Right atrium auricular region (tissue), 2 donors: ENCODE data around the gene SMIM1. TPM values are rescaled to one million over a fixed set of nuclear protein-coding genes. Genes with fewer than 3 reads are reported as not detected.
"Not testable (repeated sequence)": the region's sequence is repeated elsewhere in the genome, so short reads cannot be mapped to it uniquely, and the experiment has no call there.

Experiments
- DNase-seq: peaks from one replicate; pipeline ENCODE4 v3.0.0-alpha.2; 2019; ENCODE audit warnings: low spot score
- H3K27ac ChIP-seq, 2 donors: fragments of 200-600 bp; sonication (generic); 1 replicate in 1 of 2; 2 replicates in 1 of 2; pipeline ENCODE4 v1.5.1; 2016 to 2019
- H3K27me3 ChIP-seq, 2 donors: fragments of 200-600 bp; sonication (generic); one replicate each; pipeline versions ENCODE4 v1.5.1 to v1.6.0; 2017 to 2019
- H3K36me3 ChIP-seq: fragments of 200-600 bp; sonication (generic); one replicate; pipeline ENCODE4 v1.5.1; 2016
- H3K4me1 ChIP-seq, 2 donors: fragments of 200-600 bp; sonication (generic); one replicate each; pipeline versions ENCODE4 v1.5.1 to v1.6.0; 2017 to 2019
- H3K4me3 ChIP-seq, 2 donors: fragments of 200-600 bp; sonication (generic); 1 replicate in 1 of 2; 2 replicates in 1 of 2; pipeline ENCODE4 v1.5.1; 2017 to 2019; ENCODE audit warnings: mild to moderate bottlenecking in 1 of 2, moderate library complexity in 1 of 2
- H3K9me3 ChIP-seq, 2 donors: fragments of 200-600 bp; sonication (generic); one replicate each; pipeline ENCODE4 v1.5.1; 2019
- total RNA-seq, 2 donors: library from RNA; depleted of rRNA; stranded (reverse); fragments of >200 nt; gene quantifications; one replicate each; pipeline ENCODE4 v1.1.0, GENCODE V29; 2016
- TF ChIP-seq, protein P1 (sequence below), 2 donors: fragments of 200-600 bp; sonication (generic); IDR thresholded peaks; one replicate each; pipeline ENCODE4 v1.5.1; 2019; ENCODE audit warnings: antibody characterized with exemption in 2 of 2

Gene SMIM1, protein sequence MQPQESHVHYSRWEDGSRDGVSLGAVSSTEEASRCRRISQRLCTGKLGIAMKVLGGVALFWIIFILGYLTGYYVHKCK
- 10 to 100 TPM; 40.4 to 54.6 TPM for total RNA-seq

DNA sequence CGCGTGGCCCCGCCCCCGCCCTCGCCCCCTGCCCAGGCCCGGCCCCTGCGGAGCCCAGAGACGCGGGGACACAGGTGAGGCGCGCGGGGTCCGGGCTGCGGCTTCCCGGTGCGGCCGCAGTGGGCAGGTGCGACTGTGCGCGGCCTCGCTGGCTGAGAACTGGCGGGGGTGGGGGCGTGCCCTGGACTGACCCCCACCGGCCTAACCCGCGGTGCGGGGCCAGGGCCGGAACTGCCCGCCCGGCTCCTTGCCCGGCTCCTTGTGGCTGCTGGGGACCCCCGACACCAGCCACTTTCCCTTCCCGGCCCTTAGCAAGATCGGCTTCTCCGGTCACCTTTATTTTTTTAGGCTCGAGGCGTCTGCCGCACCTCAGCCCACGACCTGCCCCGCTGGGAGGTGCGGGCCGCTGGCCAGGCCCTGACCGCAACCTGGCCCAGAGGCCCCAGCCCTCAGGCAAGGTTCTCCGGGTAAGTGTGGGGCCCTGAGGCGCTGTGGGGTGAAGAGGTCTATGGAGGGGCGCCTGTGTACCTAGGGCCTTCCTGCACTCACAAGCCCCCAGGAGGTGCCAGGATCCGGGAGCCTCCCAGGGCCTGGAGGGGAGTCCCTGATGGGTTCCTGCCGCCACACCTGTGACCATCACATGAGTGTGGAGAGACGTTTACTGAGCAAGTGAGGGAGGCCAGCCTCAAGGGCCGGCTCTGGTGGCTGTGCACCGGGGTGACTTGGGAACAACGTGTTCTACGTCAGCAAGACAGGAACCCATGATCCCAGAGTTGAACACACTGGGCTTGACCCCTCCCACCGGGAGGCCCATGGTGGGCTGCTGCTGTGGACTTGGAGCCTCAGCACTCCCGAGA is at the start of gene SMIM1:
Gene SMIM1, plus strand, starts transcription at position 35 of the 857 bp plus-strand sequence. CDS start 2,625 bp downstream, outside the sequence.
- DNase-seq = peak; percentile 65
- peaks cover 0 to 55% of the 10 kb centered on the region in 2 donors for H3K4me1 ChIP-seq

DNA sequence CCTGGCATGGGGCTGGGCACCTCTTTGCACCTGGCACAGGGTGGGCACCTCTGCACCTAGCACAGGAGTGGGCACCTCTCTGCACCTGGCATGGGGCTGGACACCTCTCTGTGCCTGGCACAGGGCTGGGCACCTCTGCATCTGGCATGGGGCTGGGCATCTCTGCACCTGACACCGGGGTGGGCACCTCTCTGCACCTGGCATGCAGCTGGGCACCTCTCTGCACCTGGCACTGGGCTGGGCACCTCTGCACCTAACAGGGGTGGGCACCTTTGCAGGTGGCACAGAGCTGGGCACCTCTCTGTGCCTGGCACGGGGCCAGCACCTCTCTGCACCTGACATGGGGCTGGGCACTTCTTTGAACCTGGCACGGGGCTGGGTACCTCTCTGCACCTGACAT is 49.7 kb upstream of the SMIM1 start:
- Histone ChIP-seq H3K4me3 (no peak overlapping the region), H3K9me3 (no peaks in the 10 kb centered on the region), H3K4me1 (peaks cover 0 to 9% of the 10 kb centered on the region in 2 donors), H3K27me3 (no peaks in the 10 kb centered on the region), H3K36me3 (no peaks in the 10 kb centered on the region), H3K27ac (no peak overlapping the region)
- TF ChIP-seq, protein P1, sequence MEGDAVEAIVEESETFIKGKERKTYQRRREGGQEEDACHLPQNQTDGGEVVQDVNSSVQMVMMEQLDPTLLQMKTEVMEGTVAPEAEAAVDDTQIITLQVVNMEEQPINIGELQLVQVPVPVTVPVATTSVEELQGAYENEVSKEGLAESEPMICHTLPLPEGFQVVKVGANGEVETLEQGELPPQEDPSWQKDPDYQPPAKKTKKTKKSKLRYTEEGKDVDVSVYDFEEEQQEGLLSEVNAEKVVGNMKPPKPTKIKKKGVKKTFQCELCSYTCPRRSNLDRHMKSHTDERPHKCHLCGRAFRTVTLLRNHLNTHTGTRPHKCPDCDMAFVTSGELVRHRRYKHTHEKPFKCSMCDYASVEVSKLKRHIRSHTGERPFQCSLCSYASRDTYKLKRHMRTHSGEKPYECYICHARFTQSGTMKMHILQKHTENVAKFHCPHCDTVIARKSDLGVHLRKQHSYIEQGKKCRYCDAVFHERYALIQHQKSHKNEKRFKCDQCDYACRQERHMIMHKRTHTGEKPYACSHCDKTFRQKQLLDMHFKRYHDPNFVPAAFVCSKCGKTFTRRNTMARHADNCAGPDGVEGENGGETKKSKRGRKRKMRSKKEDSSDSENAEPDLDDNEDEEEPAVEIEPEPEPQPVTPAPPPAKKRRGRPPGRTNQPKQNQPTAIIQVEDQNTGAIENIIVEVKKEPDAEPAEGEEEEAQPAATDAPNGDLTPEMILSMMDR (IDR thresholded peaks at IDR 0.05) = no peak
- no peak for DNase-seq

More for the DNA sequence above, at the start of gene SMIM1:
- Histone ChIP-seq H3K9me3 (no peaks in the 10 kb centered on the region), H3K27me3 (no peaks in the 10 kb centered on the region), H3K4me3 (peak within 1 kb of the TSS; percentile 64 to 76), H3K36me3 (no peaks in the 10 kb centered on the region), H3K27ac (peak within 1 kb of the TSS; percentile 90 to 93)
- TF ChIP-seq, protein P1 (IDR thresholded peaks at IDR 0.05) = no peak

DNA sequence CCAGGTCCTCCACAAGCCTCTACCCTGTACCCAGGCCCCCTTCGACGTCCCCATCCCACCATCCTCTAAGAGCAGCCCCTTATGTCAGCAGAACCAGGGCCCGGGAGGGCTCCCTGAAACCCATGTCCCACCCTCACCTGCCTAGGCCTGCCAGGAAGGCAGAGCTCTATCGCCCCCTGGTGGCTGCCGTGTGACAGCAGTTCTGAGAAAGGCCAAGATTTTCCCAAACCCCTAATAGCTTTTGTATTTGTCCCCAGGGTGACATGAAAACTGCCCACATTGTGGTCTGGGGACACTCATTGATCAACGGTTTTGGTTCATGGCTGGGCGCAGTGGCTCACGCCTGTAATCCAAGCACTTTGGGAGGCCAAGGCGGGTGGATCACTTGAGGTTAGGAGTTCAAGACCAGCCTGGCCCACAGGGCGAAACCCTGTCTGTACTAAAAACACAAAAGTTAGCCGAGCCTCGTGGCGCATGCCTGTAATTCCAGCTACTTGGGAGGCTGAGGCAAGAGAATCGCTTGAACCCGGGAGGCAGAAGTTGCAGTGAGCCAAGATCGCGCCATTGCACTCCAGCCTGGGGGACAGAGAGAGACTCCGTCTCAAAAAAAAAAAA is 48.0 kb upstream of the SMIM1 start:
- H3K36me3 ChIP-seq, H3K27me3 ChIP-seq, H3K4me3 ChIP-seq, H3K4me1 ChIP-seq, H3K27ac ChIP-seq, H3K9me3 ChIP-seq: not testable (repeated sequence)
- peak; percentile 72 for DNase-seq
- TF ChIP-seq, protein P1 (IDR thresholded peaks at IDR 0.05) = peak; percentile 97

DNA sequence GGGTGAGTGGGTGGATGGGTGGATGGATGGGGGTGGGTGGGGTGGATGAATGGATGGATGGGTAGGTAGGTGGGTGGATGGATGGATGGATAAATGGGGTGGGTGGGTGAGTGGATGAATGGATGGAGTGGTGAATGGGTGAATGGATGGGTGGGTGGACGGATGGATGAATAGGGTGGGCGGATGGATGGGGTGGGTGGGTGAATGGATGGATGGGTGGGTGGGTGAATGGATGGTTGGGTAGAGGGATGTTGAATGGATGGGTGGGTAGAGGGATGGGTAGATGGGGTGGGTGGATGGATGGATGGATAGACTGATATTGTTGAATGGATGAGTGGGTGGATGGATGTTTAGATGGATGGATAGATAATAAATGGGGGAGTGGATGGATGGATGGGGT is 47.2 kb upstream of the SMIM1 start:
- H3K9me3 ChIP-seq = no peaks in the 10 kb centered on the region
- no peak overlapping the region for H3K4me3 ChIP-seq
- H3K27ac ChIP-seq = no peak overlapping the region
- H3K36me3 ChIP-seq = no peaks in the 10 kb centered on the region
- H3K4me1 ChIP-seq = no peaks in the 10 kb centered on the region
- no peak for DNase-seq
- H3K27me3 ChIP-seq = no peaks in the 10 kb centered on the region
- TF ChIP-seq, protein P1 (IDR thresholded peaks at IDR 0.05) = no peak

DNA sequence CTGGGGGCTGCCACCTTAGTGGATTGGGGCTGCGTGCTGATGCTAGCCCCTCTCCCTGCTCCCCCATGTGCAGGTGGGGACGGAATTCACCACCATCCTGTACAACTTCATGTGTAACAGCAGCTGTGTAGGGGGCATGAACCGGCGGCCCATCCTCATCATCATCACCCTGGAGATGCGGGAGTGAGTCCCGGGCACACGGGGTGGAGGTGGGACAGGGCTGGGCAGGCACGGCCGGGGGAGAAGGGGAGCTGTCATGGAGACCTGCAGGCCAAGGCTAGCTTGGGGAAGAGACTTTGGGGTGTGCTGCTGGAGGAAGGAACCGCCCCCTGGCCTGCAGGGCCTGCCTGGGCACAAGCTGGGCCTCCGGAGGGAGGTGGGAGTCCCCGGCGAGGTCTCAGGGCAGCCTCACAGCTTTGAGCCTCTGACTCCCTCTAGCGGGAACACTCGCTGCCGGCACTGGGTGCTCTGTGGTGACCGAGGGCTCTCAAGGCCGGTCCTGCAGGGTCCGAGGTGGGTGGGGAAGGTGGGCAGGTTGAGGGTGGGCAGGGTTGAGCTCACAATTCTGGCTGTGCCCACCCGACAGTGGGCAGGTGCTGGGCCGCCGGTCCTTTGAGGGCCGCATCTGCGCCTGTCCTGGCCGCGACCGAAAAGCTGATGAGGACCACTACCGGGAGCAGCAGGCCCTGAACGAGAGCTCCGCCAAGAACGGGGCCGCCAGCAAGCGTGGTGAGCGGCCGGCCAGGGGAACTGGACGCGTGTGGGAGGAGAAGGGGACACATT is 45.3 kb upstream of the SMIM1 start:
- H3K9me3 ChIP-seq = no peaks in the 10 kb centered on the region
- peaks cover 0 to 10% of the 10 kb centered on the region in 2 donors for H3K4me1 ChIP-seq
- DNase-seq = no peak
- no peak overlapping the region for H3K27ac ChIP-seq
- TF ChIP-seq, protein P1 (IDR thresholded peaks at IDR 0.05) = peak; percentile 14 to 52
- no peaks in the 10 kb centered on the region for H3K27me3 ChIP-seq
- H3K36me3 ChIP-seq = no peaks in the 10 kb centered on the region
- H3K4me3 ChIP-seq = no peak overlapping the region
